GM18519 (cell line): ENCODE results near the gene KATNBL1.
A peak's percentile ranks its signal among the peaks of the same experiment; 100 is the strongest.
"Not testable (repeated sequence)": the region's sequence is repeated elsewhere in the genome, so short reads cannot be mapped to it uniquely, and the experiment has no call there.

Experiments used
- ATAC-seq: cut with Tn5 transposase; IDR thresholded peaks from one replicate; pipeline ENCODE4 v1.9.1; 2021; ENCODE audit warnings: mild to moderate bottlenecking, moderate library complexity; ENCODE audit not compliant: unreplicated experiment, low FRiP score

The KATNBL1 gene

GRCh38 chr15:34203936-34204335, 6.0 kb downstream of the KATNBL1 start:
- no peak for ATAC-seq

GRCh38 chr15:34203305-34203704, 6.6 kb downstream of the KATNBL1 start:
- ATAC-seq, result no peak

- ATAC-seq, result not testable (repeated sequence)
Measured at GRCh38 chr15:34193272-34193671, 16.6 kb downstream of the KATNBL1 start.

- no peak for ATAC-seq
Measured at GRCh38 chr15:34188711-34189110, 21.2 kb downstream of the KATNBL1 start.

- no peak for ATAC-seq
Measured at GRCh38 chr15:34185666-34186065, 24.2 kb downstream of the KATNBL1 start.

- no peak for ATAC-seq
Measured at GRCh38 chr15:34182942-34183341, 27.0 kb downstream of the KATNBL1 start.

- no peak for ATAC-seq
Measured at GRCh38 chr15:34179234-34179633, 30.7 kb downstream of the KATNBL1 start.

- ATAC-seq, result not testable (repeated sequence)
Measured at GRCh38 chr15:34165987-34166573, 43.8 kb downstream of the KATNBL1 start.

GRCh38 chr15:34161329-34161963, 48.5 kb downstream of the KATNBL1 start:
- no peak for ATAC-seq

GRCh38 chr15:34160735-34161134, 49.2 kb downstream of the KATNBL1 start:
- no peak for ATAC-seq

- no peak for ATAC-seq
Measured at GRCh38 chr15:34158355-34158754, 51.5 kb downstream of the KATNBL1 start.

GRCh38 chr15:34155859-34156258, 54.0 kb downstream of the KATNBL1 start:
- ATAC-seq, result no peak

- no peak for ATAC-seq
Measured at GRCh38 chr15:34154725-34155204, 55.1 kb downstream of the KATNBL1 start.

GRCh38 chr15:34147371-34148140, 62.3 kb downstream of the KATNBL1 start:
- no peak for ATAC-seq

- no peak for ATAC-seq
Measured at GRCh38 chr15:34133511-34133910, 76.4 kb downstream of the KATNBL1 start.

- ATAC-seq, result no peak
Measured at GRCh38 chr15:34132881-34133280, 77.0 kb downstream of the KATNBL1 start.

- ATAC-seq, result no peak
Measured at GRCh38 chr15:34128898-34129297, 81.0 kb downstream of the KATNBL1 start.

GRCh38 chr15:34126522-34126921, 83.4 kb downstream of the KATNBL1 start:
- no peak for ATAC-seq

- ATAC-seq, result no peak
Measured at GRCh38 chr15:34125945-34126344, 84.0 kb downstream of the KATNBL1 start.

GRCh38 chr15:34124651-34125050, 85.2 kb downstream of the KATNBL1 start:
- no peak for ATAC-seq

- peak; percentile 59 for ATAC-seq
Measured at GRCh38 chr15:34122771-34123183, 87.1 kb downstream of the KATNBL1 start.
